ENCODE data around the gene TLE1.

DNA sequence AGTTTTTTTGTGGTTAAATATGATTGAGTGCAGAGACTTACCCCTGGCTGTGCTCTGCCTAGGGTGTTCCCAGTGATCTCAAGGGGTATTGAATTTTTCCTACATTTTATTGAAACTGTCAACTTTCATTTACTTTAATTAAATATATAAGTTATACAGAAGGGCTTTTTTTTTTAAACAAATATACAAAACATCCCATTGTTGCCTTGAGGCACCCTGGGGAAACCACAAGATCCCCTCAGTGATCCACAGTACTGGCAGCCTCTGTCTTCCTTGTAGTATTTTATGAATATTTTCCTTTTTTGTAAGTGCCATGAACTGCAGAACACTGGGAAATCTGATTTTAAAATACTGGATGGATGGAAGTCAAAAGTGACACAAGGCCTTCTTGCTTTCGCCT, 123.7 kb downstream of the TLE1 start:
- no peak for TF ChIP-seq USF2 (CRISPR knock-in tag; IDR thresholded peaks at IDR 0.05)
- TF ChIP-seq CTCF (IDR thresholded peaks at IDR 0.05): no peak
- no peak for TF ChIP-seq ZNF263 (CRISPR knock-in tag; IDR thresholded peaks at IDR 0.05; ENCODE audit: low read depth)
- TF ChIP-seq E2F5 (CRISPR knock-in tag; IDR thresholded peaks at IDR 0.05): no peak
- TF ChIP-seq SMAD4 (CRISPR knock-in tag; IDR thresholded peaks at IDR 0.05): no peak
- TF ChIP-seq, protein P1, sequence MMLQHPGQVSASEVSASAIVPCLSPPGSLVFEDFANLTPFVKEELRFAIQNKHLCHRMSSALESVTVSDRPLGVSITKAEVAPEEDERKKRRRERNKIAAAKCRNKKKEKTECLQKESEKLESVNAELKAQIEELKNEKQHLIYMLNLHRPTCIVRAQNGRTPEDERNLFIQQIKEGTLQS (CRISPR knock-in tag; conservative IDR thresholded peaks at IDR 0.05): no peak
- TF ChIP-seq CBFB (CRISPR knock-in tag; IDR thresholded peaks at IDR 0.05; ENCODE audit: low read depth): no peak
- TF ChIP-seq ESRRA (CRISPR knock-in tag; IDR thresholded peaks at IDR 0.05; ENCODE audit: borderline replicate concordance): no peak
